HepG2 (cell line): ENCODE results near the gene CLDND2. TPM values are rescaled to one million over a fixed set of nuclear protein-coding genes. Genes with fewer than 3 reads are reported as not detected.

Experiments used
- ATAC-seq: fragments of 200-7000 bp; cut with Tn5 transposase; 3 replicates; pipeline ENCODE4 v1.9.1; 2020; ENCODE audit warnings: mild to moderate bottlenecking, moderate library complexity
- BruUV-seq: library from RNA; stranded (reverse); fragments of 400-500 nt; replicated peaks from 2 replicates; lab custom pipeline; 2021; lab: Mats Ljungman, UMichigan
- CTCF ChIA-PET: fragments of 300-600 bp; formaldehyde crosslinking; extraction: SDS; loops from one replicate; lab custom pipeline; 2021; ENCODE audit warnings: low total read pairs, inconsistent platforms, low intra/inter-chr PET ratio; lab: Yijun Ruan, JAX
- POLR2A ChIA-PET: fragments of 350-600 bp; sonication (Branson Sonifier 250); formaldehyde crosslinking; loops from one replicate; lab custom pipeline; 2020; ENCODE audit warnings: antibody characterized with exemption, inconsistent platforms; lab: Yijun Ruan, JAX
- DNase-seq: peaks from one replicate; pipeline ENCODE4 v3.0.0-alpha.2; 2015; ENCODE audit warnings: low spot score
- FAIRE-seq: peaks from 3 replicates; lab custom pipeline; 2011; peaks lifted over from hg19 to GRCh38; lab: Jason Lieb, UNC
- H2AFZ ChIP-seq: one replicate; pipeline ENCODE4 v1.6.1; 2011; ENCODE audit warnings: low read length, inconsistent platforms
- H3K27ac ChIP-seq: fragments of 300-600 bp; 3 replicates; pipeline ENCODE4 v1.8.0; 2011; ENCODE audit warnings: mixed run types, mild to moderate bottlenecking, mixed read lengths, low read length, inconsistent platforms; ENCODE audit not compliant: insufficient read depth; ENCODE audit errors: extremely low read length
- H3K27me3 ChIP-seq, 2 experiments: fragments of 200-600 bp in 1 of 2; 2 replicates in 1 of 2; 3 replicates in 1 of 2; pipeline versions ENCODE4 v1.6.0 to v1.8.0; 2011; ENCODE audit warnings: low read length in 2 of 2, mild to moderate bottlenecking in 2 of 2, moderate library complexity in 2 of 2, inconsistent platforms in 1 of 2; ENCODE audit not compliant: insufficient read depth in 2 of 2, control insufficient read depth in 1 of 2
- H3K36me3 ChIP-seq, 2 experiments: fragments of 200-600 bp in 1 of 2; replicated peaks in 1 of 2; 2 replicates in 1 of 2; 3 replicates in 1 of 2; pipeline versions ENCODE4 v1.5.1 to v1.8.0; 2011; ENCODE audit warnings: low read length in 2 of 2, inconsistent platforms in 1 of 2; ENCODE audit not compliant: insufficient read depth in 2 of 2, control insufficient read depth in 1 of 2
- H3K4me1 ChIP-seq: 2 replicates; pipeline ENCODE4 v1.5.1; 2012; ENCODE audit warnings: low read length, inconsistent platforms; ENCODE audit not compliant: insufficient read depth
- H3K4me2 ChIP-seq: 2 replicates; pipeline ENCODE4 v1.6.0; 2011; ENCODE audit warnings: low read depth, low read length, inconsistent platforms
- H3K4me3 ChIP-seq, 3 experiments: fragments of 200-600 bp in 1 of 3; sonication (generic), shearing (Covaris generic) in 1 of 3; replicated peaks in 1 of 3; 2 replicates each; pipeline ENCODE4 v1.5.1; 2011 to 2016; ENCODE audit warnings: low read length in 3 of 3, inconsistent platforms in 2 of 3, low read depth in 2 of 3, mild to moderate bottlenecking in 2 of 3, control low read depth in 1 of 3, mixed read lengths in 1 of 3; ENCODE audit not compliant: insufficient read depth in 1 of 3
- H3K79me2 ChIP-seq: one replicate; pipeline ENCODE4 v1.6.1; 2011; ENCODE audit warnings: low read length, inconsistent platforms; ENCODE audit not compliant: insufficient read depth
- H3K9ac ChIP-seq: 2 replicates; pipeline ENCODE4 v1.6.0; 2011; ENCODE audit warnings: mild to moderate bottlenecking, low read depth, low read length, inconsistent platforms; ENCODE audit not compliant: insufficient read depth
- H3K9me3 ChIP-seq: 2 replicates; pipeline ENCODE4 v1.5.1; 2012; ENCODE audit warnings: mild to moderate bottlenecking, low read length
- H4K20me1 ChIP-seq: 2 replicates; pipeline ENCODE4 v1.6.0; 2011; ENCODE audit warnings: inconsistent platforms, mild to moderate bottlenecking, low read length, moderate library complexity; ENCODE audit not compliant: insufficient read depth
- ELF3 ChIP-seq: IDR thresholded peaks from 2 replicates; pipeline ENCODE4 v1.6.1; 2016; ENCODE audit warnings: missing genetic modification reagents, missing compliant biosample characterization
- KDM1A ChIP-seq: IDR thresholded peaks from 2 replicates; pipeline ENCODE4 v1.6.1; 2016; ENCODE audit warnings: missing compliant biosample characterization
- MEF2D ChIP-seq: sonication (generic); formaldehyde crosslinking; IDR thresholded peaks from 2 replicates; pipeline ENCODE4 v1.5.1; 2020; ENCODE audit warnings: mild to moderate bottlenecking, missing genetic modification reagents
- POLR2A ChIP-seq, 2 experiments: IDR thresholded peaks; 2 replicates each; pipeline ENCODE4 v1.6.1; 2011; ENCODE audit warnings: low read depth in 2 of 2, low read length in 2 of 2, mild to moderate bottlenecking in 1 of 2, moderate library complexity in 1 of 2; ENCODE audit not compliant: insufficient read depth in 1 of 2
- TCF12 ChIP-seq, 2 experiments: fragments of 450-650 bp in 1 of 2; sonication (generic) in 1 of 2; formaldehyde crosslinking in 1 of 2; IDR thresholded peaks; 2 replicates each; pipeline versions ENCODE4 v1.6.1 to v1.8.0; 2017 to 2022; ENCODE audit warnings: antibody characterized with exemption in 1 of 2, mild to moderate bottlenecking in 1 of 2, missing genetic modification reagents in 1 of 2, moderate library complexity in 1 of 2
- TFE3 ChIP-seq: IDR thresholded peaks from 2 replicates; pipeline ENCODE4 v1.6.1; 2016
- ZBTB1 ChIP-seq: sonication (generic); formaldehyde crosslinking; IDR thresholded peaks from 2 replicates; pipeline ENCODE4 v1.4.0; 2020; ENCODE audit warnings: missing genetic modification reagents, borderline replicate concordance
- ZNF34 ChIP-seq: sonication (generic); formaldehyde crosslinking; IDR thresholded peaks from 2 replicates; pipeline ENCODE4 v1.4.0; 2020; ENCODE audit warnings: mild to moderate bottlenecking, missing genetic modification reagents, borderline replicate concordance
- ZNF569 ChIP-seq: sonication (generic); formaldehyde crosslinking; IDR thresholded peaks from 2 replicates; pipeline ENCODE4 v1.5.0; 2020; ENCODE audit warnings: mild to moderate bottlenecking, missing genetic modification reagents, moderate library complexity, borderline replicate concordance
- ZNF577 ChIP-seq: sonication (generic); formaldehyde crosslinking; IDR thresholded peaks from 2 replicates; pipeline ENCODE4 v1.4.0; 2020; ENCODE audit warnings: mild to moderate bottlenecking, low read depth, missing genetic modification reagents, borderline replicate concordance
- WGBS: methylation state at CpG from one replicate; pipeline ENCODE4 v1.1.6; 2017; ENCODE audit warnings: low lambda C conversion rate; 5-methylcytosine and 5-hydroxymethylcytosine counted together
- in situ Hi-C: cut with HindIII; loops from 2 replicates; pipeline ENCODE4 v1.10.0; 2017; ENCODE audit warnings: low pct_unique_long_range_greater_than_20kb; ENCODE audit not compliant: extremely low pct_ligation_motif_present
- intact Hi-C: fragments of 100-400 bp; cut with micrococcal nuclease; formaldehyde crosslinking; loops from one replicate; pipeline ENCODE4 v1.10.0; 2022; ENCODE audit not compliant: unreplicated experiment
- polyA plus RNA-seq, 8 experiments: library from polyadenylated mRNA; depleted of rRNA in 3 of 8; stranded (reverse) in 7 of 8; unstranded in 1 of 8; fragments of >200 nt; fragmentation: Illumina TruSeq in 4 of 8; extraction: Trizol in 4 of 8; gene quantifications; 2 replicates each; pipeline versions ENCODE4 v1.2.1 to v1.2.3, GENCODE V29; 2011 to 2016; ENCODE audit warnings: low read depth in 4 of 8, missing spikeins in 1 of 8, mixed read lengths in 1 of 8; ENCODE audit not compliant: insufficient read depth in 1 of 8
- total RNA-seq, 5 experiments: library from RNA; depleted of rRNA; stranded (reverse); fragments of >200 nt; fragmentation: Illumina TruSeq; extraction: Trizol; gene quantifications; 2 replicates each; pipeline ENCODE4 v1.2.3, GENCODE V29; 2016; ENCODE audit warnings: low read depth in 1 of 5

The CLDND2 gene
- total and polyA plus RNA-seq, 2 of the 13 experiments (the other 11 are each of a cell fraction or from before 2014, with no cell fraction given), result 0.84 to 1.8 TPM

GRCh38 chr19:51371186-51371690, 2.4 kb upstream of the CLDND2 start:
- peaks cover 12% of the 10 kb centered on the region for H3K79me2 ChIP-seq
- 60% methylated on average over 8 of the region's 8 CpGs for WGBS
- ChIA-PET CTCF (no interaction called here), POLR2A (interaction anchor here (1.0 to 5.3 kb wide), 6 partner anchors 9 to 30 kb away, joined by 3 to 27 read pairs (median 9); partner anchors contain the start of gene VSIG10L)
- H3K4me3 ChIP-seq, result no peak overlapping the region
- ATAC-seq (no peak), DNase-seq (no peak)
- no TSS peak for BruUV-seq
- no peaks in the 10 kb centered on the region for H4K20me1 ChIP-seq
- no peak overlapping the region for H3K4me2 ChIP-seq
- H3K9me3 ChIP-seq, result no peaks in the 10 kb centered on the region
- no peak overlapping the region for H3K27ac ChIP-seq
- no peak overlapping the region for H3K9ac ChIP-seq
- H2AFZ ChIP-seq, result no peak overlapping the region
- no peaks in the 10 kb centered on the region for H3K36me3 ChIP-seq
- no peak for TF ChIP-seq ZBTB1
- no peak for TF ChIP-seq KDM1A (CRISPR knock-in tag)
- TF ChIP-seq ZNF569 (CRISPR knock-in tag), result no peak
- TF ChIP-seq ELF3 (CRISPR knock-in tag), result no peak
- TF ChIP-seq MEF2D (CRISPR knock-in tag), result no peak
- no peak for TF ChIP-seq ZNF34
- TF ChIP-seq ZNF577, result no peak
- TF ChIP-seq TCF12 (IDR thresholded peaks at IDR 0.05), result no peak
- no peak for TF ChIP-seq TCF12 (CRISPR knock-in tag; IDR thresholded peaks at IDR 0.05)
- TF ChIP-seq, all 625 proteins: peak for 0
- in situ Hi-C loops (no loop called here), intact Hi-C loops (no loop called here)
- Histone ChIP-seq H3K4me1 (peaks cover 37% of the 10 kb centered on the region), H3K27me3 (peaks cover 0 to 18% of the 10 kb centered on the region in 2 experiments; a peak in 1 of 5 replicates)
- no peak for FAIRE-seq

- Histone ChIP-seq H3K27me3 (peaks cover 0 to 18% of the 10 kb centered on the region in 2 experiments; a peak in 2 of 5 replicates), H3K9me3 (no peaks in the 10 kb centered on the region), H2AFZ (no peak overlapping the region), H3K4me2 (no peak overlapping the region), H3K27ac (no peak overlapping the region), H3K9ac (no peak overlapping the region), H4K20me1 (no peaks in the 10 kb centered on the region), H3K36me3 (no peaks in the 10 kb centered on the region), H3K79me2 (peaks cover 19% of the 10 kb centered on the region), H3K4me1 (peaks cover 32% of the 10 kb centered on the region), H3K4me3 (no peak overlapping the region)
- 70% methylated on average over 4 of the region's 4 CpGs for WGBS
- FAIRE-seq (no peak), DNase-seq (no peak), ATAC-seq (no peak)
- in situ Hi-C loops (no loop called here), intact Hi-C loops (no loop called here)
- ChIA-PET CTCF (no interaction called here), POLR2A (interaction anchor here (1.0 to 5.3 kb wide), 4 partner anchors 19 to 29 kb away, joined by 3 to 27 read pairs (median 8); partner anchors contain the start of gene VSIG10L)
- TF ChIP-seq TFE3 (no peak), POLR2A (IDR thresholded peaks at IDR 0.05; ENCODE audit: insufficient read depth in 1 of 2, low read depth in 2 of 2, low read length in 2 of 2) (0 out of 4 replicates have a peak, but pooled peaks of 1 of the 2 experiments have one; percentile 9)
- no TSS peak for BruUV-seq
Observed at GRCh38 chr19:51370230-51370629, 1.4 kb upstream of the CLDND2 start.
